HL-60/S4 treated with phorbol 12-myristate 13-acetate at 8.2 ng/mL for 4 days and 3 days (cell line): ENCODE results near the gene BBS2.

Source experiments
- in situ Hi-C: fragments of 300-500 bp; cut with MboI; formaldehyde crosslinking; loops from 2 replicates; pipeline ENCODE4 v1.15.0; 2022; ENCODE audit warnings: low sequenced_read_pairs

BBS2 gene

DNA sequence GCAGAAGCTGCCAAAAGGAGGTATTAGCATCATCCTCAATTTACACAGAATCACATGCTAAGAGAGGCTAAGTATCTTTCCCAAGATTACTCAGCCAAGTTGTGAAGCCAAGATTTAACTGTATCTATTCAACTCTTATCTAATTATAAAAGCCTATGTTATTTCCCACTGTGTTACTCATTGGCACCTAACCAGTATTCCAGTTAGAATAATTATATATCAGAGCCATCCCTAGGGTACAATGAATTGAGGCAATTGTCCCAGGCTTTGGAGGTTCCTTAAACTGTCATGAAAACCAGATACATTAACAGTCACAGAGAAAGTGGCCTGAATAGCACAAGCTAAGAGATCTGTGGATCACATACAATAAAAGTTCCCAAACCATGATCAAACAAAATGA, 83.6 kb downstream of the BBS2 start:
- in situ Hi-C loops: no loop called here
